Daoy (cell line): ENCODE data around the gene NONO. TPM values are rescaled to one million over a fixed set of nuclear protein-coding genes. Genes with fewer than 3 reads are reported as not detected.

ENCODE experiments used
- total RNA-seq: library from RNA; depleted of rRNA; stranded (reverse); fragments of >200 nt; shearing (Covaris generic); gene quantifications from 2 replicates; pipeline ENCODE4 v1.2.3, GENCODE V29; 2014; rRNA removed

NONO gene
- total RNA-seq, 1 experiment from 2014 or later: 418 TPM

Other genes with a start within 250 kb of the NONO start
- gene SNX12, start 215.3 kb upstream of the NONO start, total RNA-seq: 38.5 and 46.1 TPM in 2 replicates
- 0.69 and 2.9 TPM in 2 replicates for gene FOXO4, start 187.8 kb upstream of the NONO start, total RNA-seq
- not detected in 2 replicates for gene CXorf65, start 176.9 kb upstream of the NONO start, total RNA-seq
- gene IL2RG, start 172.1 kb upstream of the NONO start, total RNA-seq: not detected in 2 replicates
- gene MED12, start 165.0 kb upstream of the NONO start, total RNA-seq: 14.7 and 17.7 TPM in 2 replicates
- not detected in 2 replicates for gene NLGN3, start 138.8 kb upstream of the NONO start, total RNA-seq
- gene GJB1, start 60.4 kb upstream of the NONO start, total RNA-seq: not detected in 2 replicates
- 8.8 and 10.3 TPM in 2 replicates for gene ZMYM3, start 29.5 kb upstream of the NONO start, total RNA-seq
- 0.65 and 1.3 TPM in 2 replicates for gene ITGB1BP2, start 18.1 kb downstream of the NONO start, total RNA-seq
- gene TAF1, start 82.7 kb downstream of the NONO start, total RNA-seq: 17.4 and 34.3 TPM in 2 replicates
- gene OGT, start 249.5 kb downstream of the NONO start, total RNA-seq: 32.4 and 44.0 TPM in 2 replicates